HepG2 (cell line): ENCODE data around the gene SLC16A11. TPM values are rescaled to one million over a fixed set of nuclear protein-coding genes. Genes with fewer than 3 reads are reported as not detected.

Experiments used
- DNMT1 ChIP-seq: sonication (generic); formaldehyde crosslinking; IDR thresholded peaks from 2 replicates; pipeline ENCODE4 v1.5.1; 2020; ENCODE audit warnings: mild to moderate bottlenecking, missing genetic modification reagents
- ESRRA ChIP-seq: sonication (generic); formaldehyde crosslinking; IDR thresholded peaks from 2 replicates; pipeline ENCODE4 v1.5.1; 2020; ENCODE audit warnings: mild to moderate bottlenecking, low read depth, missing genetic modification reagents
- HDAC1 ChIP-seq: sonication (generic); formaldehyde crosslinking; IDR thresholded peaks from 2 replicates; pipeline ENCODE4 v1.5.1; 2020; ENCODE audit warnings: mild to moderate bottlenecking, missing genetic modification reagents
- HNF4A ChIP-seq: sonication (generic); formaldehyde crosslinking; IDR thresholded peaks from 2 replicates; pipeline ENCODE4 v1.4.0; 2020; ENCODE audit warnings: missing genetic modification reagents
- KDM5A ChIP-seq: fragments of 200-600 bp; sonication (generic); IDR thresholded peaks from 2 replicates; pipeline ENCODE4 v1.7.0; 2018; ENCODE audit warnings: antibody characterized with exemption, mild to moderate bottlenecking, low read length, borderline replicate concordance
- KDM5B ChIP-seq: sonication (generic); formaldehyde crosslinking; IDR thresholded peaks from 2 replicates; pipeline ENCODE4 v1.4.0; 2020; ENCODE audit warnings: missing genetic modification reagents, mild to moderate bottlenecking, borderline replicate concordance
- KMT2B ChIP-seq: IDR thresholded peaks from 2 replicates; pipeline ENCODE4 v1.6.1; 2016; ENCODE audit warnings: missing genetic modification reagents, missing compliant biosample characterization
- MNT ChIP-seq: fragments of 450-650 bp; IDR thresholded peaks from 2 replicates; pipeline ENCODE4 v1.6.1; 2016
- PITX1 ChIP-seq: sonication (generic); formaldehyde crosslinking; IDR thresholded peaks from 2 replicates; pipeline ENCODE4 v1.5.1; 2020; ENCODE audit warnings: mild to moderate bottlenecking, missing genetic modification reagents
- POLR2AphosphoS5 ChIP-seq: IDR thresholded peaks from 2 replicates; pipeline ENCODE4 v1.6.1; 2012; ENCODE audit warnings: low read depth, low read length
- SKIL ChIP-seq: sonication (generic); formaldehyde crosslinking; IDR thresholded peaks from 2 replicates; pipeline ENCODE4 v1.8.0; 2022; ENCODE audit warnings: missing genetic modification reagents, mild to moderate bottlenecking, moderate library complexity, borderline replicate concordance
- SMC3 ChIP-seq: IDR thresholded peaks from 2 replicates; pipeline ENCODE4 v1.6.1; 2011; ENCODE audit warnings: low read length, improper control_type of control experiment
- SPEN ChIP-seq: sonication (generic); formaldehyde crosslinking; IDR thresholded peaks from 2 replicates; pipeline ENCODE4 v1.5.1; 2020; ENCODE audit warnings: low read depth, mild to moderate bottlenecking, missing genetic modification reagents
- ZBTB43 ChIP-seq: sonication (generic); formaldehyde crosslinking; conservative IDR thresholded peaks from 2 replicates; pipeline ENCODE4 v1.4.0; 2020; ENCODE audit warnings: missing genetic modification reagents
- ZNF143 ChIP-seq: sonication (generic); formaldehyde crosslinking; IDR thresholded peaks from 2 replicates; pipeline ENCODE4 v1.4.0; 2020; ENCODE audit warnings: missing genetic modification reagents
- ZNF446 ChIP-seq: sonication (generic); formaldehyde crosslinking; IDR thresholded peaks from 2 replicates; pipeline ENCODE4 v1.5.0; 2020; ENCODE audit warnings: mild to moderate bottlenecking, missing genetic modification reagents
- ZNF572 ChIP-seq: sonication (generic); formaldehyde crosslinking; IDR thresholded peaks from 2 replicates; pipeline ENCODE4 v1.5.1; 2020; ENCODE audit warnings: mild to moderate bottlenecking, missing genetic modification reagents
- ZNF646 ChIP-seq: sonication (generic); formaldehyde crosslinking; IDR thresholded peaks from 2 replicates; pipeline ENCODE4 v1.9.0; 2021; ENCODE audit warnings: mild to moderate bottlenecking, missing genetic modification reagents
- ZNF703 ChIP-seq: sonication (generic); formaldehyde crosslinking; IDR thresholded peaks from 2 replicates; pipeline ENCODE4 v1.5.1; 2020; ENCODE audit warnings: missing genetic modification reagents, mild to moderate bottlenecking, moderate library complexity, borderline replicate concordance
- polyA plus RNA-seq, 8 experiments: library from polyadenylated mRNA; depleted of rRNA in 3 of 8; stranded (reverse) in 7 of 8; unstranded in 1 of 8; fragments of >200 nt; fragmentation: Illumina TruSeq in 4 of 8; extraction: Trizol in 4 of 8; gene quantifications; 2 replicates each; pipeline versions ENCODE4 v1.2.1 to v1.2.3, GENCODE V29; 2011 to 2016; ENCODE audit warnings: low read depth in 4 of 8, missing spikeins in 1 of 8, mixed read lengths in 1 of 8; ENCODE audit not compliant: insufficient read depth in 1 of 8
- total RNA-seq, 5 experiments: library from RNA; depleted of rRNA; stranded (reverse); fragments of >200 nt; fragmentation: Illumina TruSeq; extraction: Trizol; gene quantifications; 2 replicates each; pipeline ENCODE4 v1.2.3, GENCODE V29; 2016; ENCODE audit warnings: low read depth in 1 of 5

Gene SLC16A11
- total and polyA plus RNA-seq, 2 of the 13 experiments (the other 11 are each of a cell fraction or from before 2014, with no cell fraction given): not detected

DNA sequence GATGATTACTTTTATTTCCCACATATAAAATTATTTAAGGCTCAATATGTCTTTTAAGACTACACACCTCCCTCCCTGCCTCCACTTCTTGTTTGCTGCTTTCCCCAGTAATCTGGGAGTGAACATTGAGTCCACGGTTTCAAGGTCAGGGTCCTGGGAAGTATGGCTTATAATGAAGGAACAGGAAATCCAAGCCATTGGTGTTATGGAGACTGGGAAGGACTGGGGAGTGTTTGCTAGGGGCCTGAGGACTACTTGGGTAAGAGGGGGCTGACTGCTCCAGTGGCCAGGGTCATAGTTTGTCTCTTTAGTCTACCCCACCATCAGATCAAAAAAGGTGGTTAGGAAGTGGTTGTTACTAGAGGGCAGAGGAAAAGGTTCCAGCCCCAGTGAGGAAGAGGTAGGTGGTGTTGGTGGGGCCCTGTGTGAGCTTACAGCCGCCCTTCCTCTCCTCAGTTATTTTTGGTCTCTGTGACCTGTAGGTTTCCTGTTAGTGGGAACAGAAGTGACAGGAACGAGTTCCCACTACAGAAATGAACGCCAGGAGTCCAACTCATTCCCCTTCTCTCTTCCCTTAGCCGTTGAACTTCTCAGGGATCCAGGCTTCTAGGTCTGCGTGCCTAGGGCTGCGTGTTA lies 8.8 kb downstream of the SLC16A11 start (continued):
- TF ChIP-seq KDM5A (no peak), ZNF143 (CRISPR knock-in tag) (no peak), SMC3 (no peak), KDM5B (CRISPR knock-in tag) (no peak), SPEN (CRISPR knock-in tag) (no peak), ZNF572 (peak; percentile 68; the same call in 1 of the 2 replicates), PITX1 (0 out of 2 replicates have a peak, but pooled peaks have one; percentile 2), ESRRA (CRISPR knock-in tag) (0 out of 2 replicates have a peak, but pooled peaks have one; percentile 30), ZNF703 (no peak), SKIL (CRISPR knock-in tag) (no peak), DNMT1 (0 out of 2 replicates have a peak, but pooled peaks have one; percentile 44), MNT (no peak), HDAC1 (CRISPR knock-in tag) (peak; percentile 4; the same call in 1 of the 2 replicates), ZBTB43 (CRISPR knock-in tag) (no peak), HNF4A (CRISPR knock-in tag) (peak; percentile 31; the same call in 1 of the 2 replicates), ZNF446 (CRISPR knock-in tag) (no peak), ZNF646 (CRISPR knock-in tag) (no peak), KMT2B (CRISPR knock-in tag) (no peak), POLR2AphosphoS5 (peak; percentile 54)
